K562 (cell line): Measurements from ENCODE around the gene RHD. TPM values are rescaled to one million over a fixed set of nuclear protein-coding genes. Genes with fewer than 3 reads are reported as not detected.
A peak's percentile ranks its signal among the peaks of the same experiment; 100 is the strongest.

Experiments
- ARHGAP35 ChIP-seq: fragments of 450-650 bp; IDR thresholded peaks from 2 replicates; pipeline ENCODE4 v1.6.1; 2018; ENCODE audit not compliant: partially characterized antibody
- CXXC5 ChIP-seq: fragments of 250-450 bp; sonication (Bioruptor Pico); IDR thresholded peaks from 2 replicates; pipeline ENCODE4 v1.8.0; 2022; ENCODE audit warnings: inconsistent platforms, mild to moderate bottlenecking, moderate library complexity
- ERF ChIP-seq: fragments of 450-650 bp; formaldehyde crosslinking; IDR thresholded peaks from 2 replicates; pipeline ENCODE4 v1.4.0; 2020; ENCODE audit warnings: mild to moderate bottlenecking, mixed read lengths
- MAFF ChIP-seq: IDR thresholded peaks from 2 replicates; pipeline ENCODE4 v1.6.1; 2012; ENCODE audit warnings: low read length, improper control_type of control experiment
- MBD2 ChIP-seq: sonication (generic); IDR thresholded peaks from 2 replicates; pipeline ENCODE4 v1.6.1; 2016; ENCODE audit warnings: low read depth, borderline replicate concordance
- MECOM ChIP-seq: fragments of 250-450 bp; sonication (Bioruptor Pico); IDR thresholded peaks from 2 replicates; pipeline ENCODE4 v1.8.0; 2022; ENCODE audit warnings: inconsistent platforms
- MTF1 ChIP-seq: fragments of 250-450 bp; sonication (Bioruptor Pico); IDR thresholded peaks from 2 replicates; pipeline ENCODE4 v1.9.0; 2021; ENCODE audit warnings: moderate library complexity, mild to moderate bottlenecking, inconsistent platforms, borderline replicate concordance
- TAF7 ChIP-seq: fragments of 450-650 bp; IDR thresholded peaks from 2 replicates; pipeline ENCODE4 v1.6.1; 2016; ENCODE audit warnings: missing genetic modification characterization, missing compliant biosample characterization
- TCF7L2 ChIP-seq: fragments of 150-350 bp; IDR thresholded peaks from 2 replicates; pipeline ENCODE4 v1.6.1; 2016; ENCODE audit warnings: low read depth, mild to moderate bottlenecking, low read length, moderate library complexity
- ZFX ChIP-seq: sonication (generic); formaldehyde crosslinking; IDR thresholded peaks from 2 replicates; pipeline ENCODE4 v1.8.0; 2022; ENCODE audit warnings: mild to moderate bottlenecking, missing genetic modification reagents, moderate library complexity
- ZNF12 ChIP-seq: sonication (generic); formaldehyde crosslinking; IDR thresholded peaks from 2 replicates; pipeline ENCODE4 v1.4.0; 2020; ENCODE audit warnings: mild to moderate bottlenecking, missing genetic modification reagents
- ZNF589 ChIP-seq: fragments of 200-800 bp; sonication (Bioruptor generic); IDR thresholded peaks from 2 replicates; pipeline ENCODE4 v1.6.1; 2016; ENCODE audit warnings: low read depth, missing genetic modification characterization, missing compliant biosample characterization
- ZNF75A ChIP-seq: fragments of 450-650 bp; formaldehyde crosslinking; IDR thresholded peaks from 2 replicates; pipeline ENCODE4 v1.4.0; 2020; ENCODE audit warnings: mild to moderate bottlenecking
- polyA plus RNA-seq, 8 experiments: library from polyadenylated mRNA; depleted of rRNA in 4 of 8; stranded (reverse) in 5 of 8; unstranded in 3 of 8; fragments of >200 nt; fragmentation: Nextera tagmentation in 2 of 8; fragmentation: Illumina TruSeq in 1 of 8; extraction: Ambion mirVana in 2 of 8; extraction: Trizol in 1 of 8; gene quantifications; 2 replicates each; pipeline versions ENCODE4 v1.2.1 to v1.2.3, GENCODE V29; 2011 to 2014; ENCODE audit warnings: inconsistent platforms in 1 of 8, missing spikeins in 1 of 8
- total RNA-seq, 7 experiments: library from RNA; depleted of rRNA in 6 of 7; stranded (reverse); fragments of >200 nt in 6 of 7; fragmentation: Illumina TruSeq in 2 of 7; extraction: Trizol in 2 of 7; gene quantifications; 2 replicates each; pipeline versions ENCODE4 v1.2.1 to v1.2.3, GENCODE V29; 2011 to 2021; ENCODE audit warnings: low replicate concordance in 1 of 7
- TF ChIP-seq, protein P1 (sequence below), 2 experiments: fragments of 200-800 bp in 1 of 2; sonication (Bioruptor generic) in 1 of 2; sonication (generic) in 1 of 2; formaldehyde crosslinking in 1 of 2; IDR thresholded peaks in 1 of 2; conservative IDR thresholded peaks in 1 of 2; 2 replicates each; pipeline versions ENCODE4 v1.5.0 to v1.6.1; 2016 to 2020; ENCODE audit warnings: missing compliant biosample characterization in 1 of 2, missing genetic modification characterization in 1 of 2, missing genetic modification reagents in 1 of 2
- TF ChIP-seq, protein P2 (sequence below): fragments of 250-450 bp; sonication (Bioruptor Pico); IDR thresholded peaks from 2 replicates; pipeline ENCODE4 v1.4.0; 2020
- TF ChIP-seq, protein P3 (sequence below), 2 experiments: fragments of 450-650 bp; IDR thresholded peaks; 2 replicates each; pipeline ENCODE4 v1.6.1; 2016; ENCODE audit warnings: mild to moderate bottlenecking in 2 of 2, borderline replicate concordance in 1 of 2, low read depth in 1 of 2, moderate library complexity in 1 of 2

The RHD gene
- total and polyA plus RNA-seq, 9 of the 15 experiments (the other 6 are each of a cell fraction or from before 2014, with no cell fraction given): 8.8 to 32.4 (median 15.0) TPM

DNA sequence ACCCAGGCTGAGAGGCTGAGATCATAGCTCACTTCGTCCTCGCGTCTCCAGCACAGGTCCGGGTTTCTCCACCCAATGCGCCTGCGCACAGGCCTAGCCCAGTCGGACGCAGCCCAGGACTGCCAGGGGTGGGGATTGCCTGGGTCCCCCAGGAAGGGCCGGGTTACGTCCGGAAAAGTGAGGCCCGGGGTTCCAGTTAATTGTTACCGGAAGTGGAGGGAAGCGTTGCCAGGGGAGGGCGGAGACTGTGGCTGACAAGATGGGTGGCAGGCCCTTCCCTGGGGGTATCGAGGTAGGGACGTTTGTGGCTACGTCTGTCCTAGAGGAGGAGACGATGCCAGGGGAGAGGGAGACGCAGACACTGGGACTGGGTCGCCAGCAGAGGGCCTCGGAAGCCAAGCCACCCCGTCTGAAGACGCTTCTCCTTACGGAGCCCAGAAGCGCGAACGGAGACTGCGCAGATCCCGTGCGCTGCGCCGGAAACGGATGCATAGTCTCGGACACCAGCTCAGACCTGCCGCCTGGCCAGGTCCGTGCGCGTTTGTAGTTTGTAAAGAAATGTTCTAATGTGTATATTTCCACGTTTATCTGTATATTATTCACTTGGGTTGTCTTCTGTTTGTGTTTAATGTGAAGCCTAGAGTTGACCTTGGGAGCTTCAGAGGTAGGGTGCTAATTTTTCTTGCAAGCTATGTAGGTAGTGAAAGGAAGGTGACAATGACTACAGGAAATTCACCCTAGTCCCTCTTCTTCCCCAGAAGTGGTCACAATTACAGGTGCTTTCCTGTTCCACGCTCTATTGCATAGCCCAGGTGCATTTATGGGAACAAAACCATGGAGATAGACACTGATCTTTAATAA lies 32.4 kb upstream of the RHD start (continued):
- TF ChIP-seq ZNF12 (CRISPR knock-in tag) (no peak), MECOM (peak; percentile 54; the same call in 1 of the 2 replicates), MAFF (no peak), ZNF75A (CRISPR knock-in tag) (peak; percentile 32; the same call in 1 of the 2 replicates), MTF1 (CRISPR knock-in tag) (no peak), CXXC5 (CRISPR knock-in tag) (peak; percentile 87; the same call in 1 of the 2 replicates), ZNF589 (CRISPR knock-in tag) (peak; percentile 67; the same call in 1 of the 2 replicates), ERF (peak; percentile 31; the same call in 1 of the 2 replicates), TCF7L2 (no peak), TAF7 (tag) (no peak), MBD2 (peak; percentile 32; the same call in 1 of the 2 replicates), ARHGAP35 (no peak), ZFX (CRISPR knock-in tag) (peak; percentile 95)
- TF ChIP-seq, protein P1, sequence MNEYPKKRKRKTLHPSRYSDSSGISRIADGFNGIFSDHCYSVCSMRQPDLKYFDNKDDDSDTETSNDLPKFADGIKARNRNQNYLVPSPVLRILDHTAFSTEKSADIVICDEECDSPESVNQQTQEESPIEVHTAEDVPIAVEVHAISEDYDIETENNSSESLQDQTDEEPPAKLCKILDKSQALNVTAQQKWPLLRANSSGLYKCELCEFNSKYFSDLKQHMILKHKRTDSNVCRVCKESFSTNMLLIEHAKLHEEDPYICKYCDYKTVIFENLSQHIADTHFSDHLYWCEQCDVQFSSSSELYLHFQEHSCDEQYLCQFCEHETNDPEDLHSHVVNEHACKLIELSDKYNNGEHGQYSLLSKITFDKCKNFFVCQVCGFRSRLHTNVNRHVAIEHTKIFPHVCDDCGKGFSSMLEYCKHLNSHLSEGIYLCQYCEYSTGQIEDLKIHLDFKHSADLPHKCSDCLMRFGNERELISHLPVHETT (CRISPR knock-in tag; conservative IDR thresholded peaks at IDR 0.05 in 1 of 2, IDR thresholded peaks at IDR 0.05 in 1 of 2): peak in 1 of 2 experiments; percentile 49; a peak in 1 of 4 replicates
- TF ChIP-seq, protein P2, sequence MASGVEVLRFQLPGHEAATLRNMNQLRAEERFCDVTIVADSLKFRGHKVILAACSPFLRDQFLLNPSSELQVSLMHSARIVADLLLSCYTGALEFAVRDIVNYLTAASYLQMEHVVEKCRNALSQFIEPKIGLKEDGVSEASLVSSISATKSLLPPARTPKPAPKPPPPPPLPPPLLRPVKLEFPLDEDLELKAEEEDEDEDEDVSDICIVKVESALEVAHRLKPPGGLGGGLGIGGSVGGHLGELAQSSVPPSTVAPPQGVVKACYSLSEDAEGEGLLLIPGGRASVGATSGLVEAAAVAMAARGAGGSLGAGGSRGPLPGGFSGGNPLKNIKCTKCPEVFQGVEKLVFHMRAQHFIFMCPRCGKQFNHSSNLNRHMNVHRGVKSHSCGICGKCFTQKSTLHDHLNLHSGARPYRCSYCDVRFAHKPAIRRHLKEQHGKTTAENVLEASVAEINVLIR (CRISPR knock-in tag): peak; percentile 34; the same call in 1 of the 2 replicates
- TF ChIP-seq, protein P3, sequence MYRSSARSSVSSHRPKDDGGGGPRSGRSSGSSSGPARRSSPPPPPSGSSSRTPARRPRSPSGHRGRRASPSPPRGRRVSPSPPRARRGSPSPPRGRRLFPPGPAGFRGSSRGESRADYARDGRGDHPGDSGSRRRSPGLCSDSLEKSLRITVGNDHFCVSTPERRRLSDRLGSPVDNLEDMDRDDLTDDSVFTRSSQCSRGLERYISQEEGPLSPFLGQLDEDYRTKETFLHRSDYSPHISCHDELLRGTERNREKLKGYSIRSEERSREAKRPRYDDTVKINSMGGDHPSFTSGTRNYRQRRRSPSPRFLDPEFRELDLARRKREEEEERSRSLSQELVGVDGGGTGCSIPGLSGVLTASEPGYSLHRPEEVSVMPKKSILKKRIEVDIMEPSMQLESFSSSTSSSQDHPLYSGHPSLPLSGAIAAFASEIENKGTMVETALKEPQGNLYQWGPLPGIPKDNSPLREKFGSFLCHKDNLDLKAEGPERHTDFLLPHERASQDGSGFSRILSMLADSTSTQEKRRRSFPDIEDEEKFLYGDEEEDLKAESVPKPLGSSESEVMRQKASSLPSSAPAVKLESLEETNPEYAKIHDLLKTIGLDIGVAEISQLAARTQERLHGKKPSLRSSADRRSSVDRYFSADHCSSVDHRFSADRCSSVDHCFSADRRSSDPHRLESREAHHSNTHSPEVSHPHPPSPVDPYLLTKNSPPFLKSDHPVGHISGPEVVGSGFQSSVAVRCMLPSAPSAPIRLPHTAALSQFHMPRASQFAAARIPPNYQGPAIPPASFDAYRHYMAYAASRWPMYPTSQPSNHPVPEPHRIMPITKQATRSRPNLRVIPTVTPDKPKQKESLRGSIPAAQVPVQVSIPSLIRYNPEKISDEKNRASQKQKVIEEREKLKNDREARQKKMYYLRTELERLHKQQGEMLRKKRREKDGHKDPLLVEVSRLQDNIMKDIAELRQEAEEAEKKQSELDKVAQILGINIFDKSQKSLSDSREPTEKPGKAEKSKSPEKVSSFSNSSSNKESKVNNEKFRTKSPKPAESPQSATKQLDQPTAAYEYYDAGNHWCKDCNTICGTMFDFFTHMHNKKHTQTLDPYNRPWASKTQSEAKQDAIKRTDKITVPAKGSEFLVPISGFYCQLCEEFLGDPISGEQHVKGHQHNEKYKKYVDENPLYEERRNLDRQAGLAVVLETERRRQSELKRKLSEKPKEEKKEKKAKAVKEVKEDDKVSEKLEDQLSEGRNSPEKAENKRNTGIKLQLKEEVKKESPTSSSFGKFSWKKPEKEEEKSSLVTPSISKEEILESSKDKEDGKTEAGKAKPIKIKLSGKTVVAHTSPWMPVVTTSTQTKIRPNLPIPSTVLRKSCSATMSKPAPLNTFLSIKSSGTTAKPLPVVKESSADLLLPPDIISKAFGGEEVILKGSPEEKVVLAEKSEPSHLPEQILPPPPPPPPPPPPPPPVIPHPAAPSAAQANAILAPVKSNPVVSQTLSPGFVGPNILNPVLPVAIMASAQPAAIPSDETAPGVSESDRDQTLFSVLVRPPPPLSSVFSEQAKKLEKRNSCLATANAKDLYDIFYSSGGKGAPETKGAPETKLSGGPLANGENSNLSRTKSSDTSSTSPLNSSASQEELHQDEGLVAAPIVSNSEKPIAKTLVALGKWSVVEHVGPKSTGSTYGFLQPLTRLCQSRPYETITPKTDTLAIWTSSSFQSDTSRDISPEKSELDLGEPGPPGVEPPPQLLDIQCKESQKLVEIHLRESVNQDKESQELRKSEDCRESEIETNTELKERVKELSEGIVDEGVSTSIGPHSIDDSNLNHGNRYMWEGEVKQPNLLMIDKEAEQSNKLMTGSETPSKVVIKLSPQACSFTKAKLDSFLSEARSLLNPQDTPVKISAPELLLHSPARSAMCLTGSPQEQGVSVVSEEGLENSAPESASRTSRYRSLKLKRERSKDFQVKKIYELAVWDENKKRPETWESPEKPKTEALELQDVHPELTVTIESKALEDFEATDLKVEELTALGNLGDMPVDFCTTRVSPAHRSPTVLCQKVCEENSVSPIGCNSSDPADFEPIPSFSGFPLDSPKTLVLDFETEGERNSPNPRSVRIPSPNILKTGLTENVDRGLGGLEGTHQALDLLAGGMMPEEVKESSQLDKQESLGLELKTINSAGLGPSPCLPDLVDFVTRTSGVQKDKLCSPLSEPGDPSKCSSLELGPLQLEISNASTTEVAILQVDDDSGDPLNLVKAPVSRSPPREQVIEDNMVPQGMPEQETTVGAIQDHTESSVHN (IDR thresholded peaks at IDR 0.05; ENCODE audit: borderline replicate concordance in 1 of 2, low read depth in 1 of 2): no peak
